ENCODE results near the gene RICTOR.

- TF ChIP-seq GATA2 (IDR thresholded peaks at IDR 0.05; ENCODE audit: low read depth, low read length): no peak
- no peak for TF ChIP-seq GATA3 (IDR thresholded peaks at IDR 0.05; ENCODE audit: low read depth, low read length)
Measured at GRCh38 chr5:38891563-38891962, 182.6 kb downstream of the RICTOR start.
